GM23338 (cell line): ENCODE results near the gene IL11RA. TPM values are rescaled to one million over a fixed set of nuclear protein-coding genes. Genes with fewer than 3 reads are reported as not detected.

ENCODE experiments used
- ATAC-seq: fragments of 200-7000 bp; cut with Tn5 transposase; 3 replicates; pipeline ENCODE4 v1.9.1; 2020
- DNase-seq: peaks from one replicate; pipeline ENCODE4 v3.0.0-alpha.2; 2015; ENCODE audit warnings: low spot score
- H2AFZ ChIP-seq: fragments of 200-600 bp; sonication (generic); 2 replicates; pipeline ENCODE4 v1.8.0; 2016; ENCODE audit warnings: antibody characterized with exemption, mild to moderate bottlenecking, moderate library complexity
- H3F3A ChIP-seq: fragments of 200-600 bp; sonication (generic); replicated peaks from 2 replicates; pipeline ENCODE4 v1.8.0; 2017; ENCODE audit warnings: antibody characterized with exemption, mixed run types, low read depth
- H3K27ac ChIP-seq: fragments of 200-600 bp; sonication (generic); 2 replicates; pipeline ENCODE4 v1.6.1; 2016; ENCODE audit warnings: low read depth
- H3K27me3 ChIP-seq: fragments of 200-600 bp; sonication (generic); 2 replicates; pipeline ENCODE4 v1.8.0; 2016; ENCODE audit warnings: mild to moderate bottlenecking, mixed run types, moderate library complexity; ENCODE audit not compliant: insufficient read depth
- H3K36me3 ChIP-seq: fragments of 200-600 bp; sonication (generic); 2 replicates; pipeline ENCODE4 v1.8.0; 2016; ENCODE audit warnings: mild to moderate bottlenecking; ENCODE audit not compliant: insufficient read depth
- H3K4me1 ChIP-seq: fragments of 200-600 bp; sonication (generic); 2 replicates; pipeline ENCODE4 v1.8.0; 2016; ENCODE audit warnings: mild to moderate bottlenecking, moderate library complexity; ENCODE audit not compliant: insufficient read depth
- H3K4me2 ChIP-seq: fragments of 200-600 bp; sonication (generic); 2 replicates; pipeline ENCODE4 v1.7.1; 2017; ENCODE audit warnings: mixed run types
- H3K4me3 ChIP-seq: fragments of 200-600 bp; sonication (generic); 2 replicates; pipeline ENCODE4 v1.6.1; 2016; ENCODE audit warnings: mixed run types
- H3K79me2 ChIP-seq: fragments of 200-600 bp; sonication (generic); replicated peaks from 2 replicates; pipeline ENCODE4 v1.8.0; 2017; ENCODE audit warnings: mild to moderate bottlenecking; ENCODE audit not compliant: insufficient read depth
- H3K9me2 ChIP-seq: fragments of 200-600 bp; sonication (generic); 2 replicates; pipeline ENCODE4 v1.8.0; 2017; ENCODE audit not compliant: insufficient read depth
- H4K20me1 ChIP-seq: fragments of 200-600 bp; sonication (generic); replicated peaks from 2 replicates; pipeline ENCODE4 v1.8.0; 2017; ENCODE audit warnings: mild to moderate bottlenecking; ENCODE audit not compliant: insufficient read depth
- H3K27ac Mint-ChIP-seq: 2 replicates; pipeline ENCODE4 v1.8.0; 2020; ENCODE audit warnings: inconsistent platforms, mild to moderate bottlenecking, moderate library complexity, mixed read lengths
- H3K27me3 Mint-ChIP-seq: 3 replicates; pipeline ENCODE4 v1.8.0; 2022; ENCODE audit warnings: low read depth, mild to moderate bottlenecking, moderate library complexity, mixed read lengths, inconsistent platforms; ENCODE audit not compliant: insufficient read depth, poor library complexity
- H3K36me3 Mint-ChIP-seq: 3 replicates; pipeline ENCODE4 v1.8.0; 2021; ENCODE audit warnings: low read depth, mild to moderate bottlenecking, inconsistent platforms, moderate library complexity, mixed read lengths
- H3K4me1 Mint-ChIP-seq: 3 replicates; pipeline ENCODE4 v1.8.0; 2020; ENCODE audit warnings: mild to moderate bottlenecking, inconsistent platforms, mixed read lengths
- H3K4me3 Mint-ChIP-seq: 3 replicates; pipeline ENCODE4 v1.8.0; 2021; ENCODE audit warnings: moderate library complexity, mild to moderate bottlenecking, inconsistent platforms, mixed read lengths
- H3K9me3 Mint-ChIP-seq: 3 replicates; pipeline ENCODE4 v1.8.0; 2020; ENCODE audit warnings: moderate library complexity, mild to moderate bottlenecking, inconsistent platforms, mixed read lengths
- CREB1 ChIP-seq: fragments of 250-450 bp; sonication (Bioruptor Pico); IDR thresholded peaks from 2 replicates; pipeline ENCODE4 v1.5.0; 2020; ENCODE audit warnings: low read depth, mild to moderate bottlenecking, moderate library complexity
- EZH2phosphoT487 ChIP-seq: fragments of 200-600 bp; sonication (generic); IDR thresholded peaks from one replicate; pipeline ENCODE4 v1.8.1; 2018; ENCODE audit warnings: antibody characterized with exemption; ENCODE audit not compliant: unreplicated experiment
- JUNB ChIP-seq: IDR thresholded peaks from one replicate; pipeline ENCODE4 v1.6.1; 2016; ENCODE audit warnings: antibody characterized with exemption; ENCODE audit not compliant: unreplicated experiment
- POLR2AphosphoS5 ChIP-seq: IDR thresholded peaks from 2 replicates; pipeline ENCODE4 v1.6.1; 2016; ENCODE audit warnings: antibody characterized with exemption, low read depth
- STAT1 ChIP-seq: IDR thresholded peaks from one replicate; pipeline ENCODE4 v1.6.1; 2016; ENCODE audit warnings: antibody characterized with exemption; ENCODE audit not compliant: unreplicated experiment
- ZNF114 ChIP-seq: fragments of 250-450 bp; sonication (Bioruptor Pico); IDR thresholded peaks from 2 replicates; pipeline ENCODE4 v1.5.0; 2020; ENCODE audit warnings: mild to moderate bottlenecking, moderate library complexity
- ZNF331 ChIP-seq: fragments of 250-450 bp; sonication (Bioruptor Pico); IDR thresholded peaks from 2 replicates; pipeline ENCODE4 v1.5.0; 2020; ENCODE audit warnings: low read depth, mild to moderate bottlenecking, moderate library complexity
- polyA plus RNA-seq: library from polyadenylated mRNA; unstranded; fragments of >200 nt; fragmentation: Nextera tagmentation; extraction: Ambion mirVana; gene quantifications from 2 replicates; pipeline ENCODE4 v1.2.1, GENCODE V29; 2016
- total RNA-seq: library from RNA; depleted of rRNA; stranded (reverse); fragments of >200 nt; shearing (Covaris generic); gene quantifications from 2 replicates; pipeline ENCODE4 v1.2.3, GENCODE V29; 2014
- TF ChIP-seq, protein P1 (sequence below), 2 experiments: fragments of 200-600 bp in 1 of 2; sonication (generic) in 1 of 2; conservative IDR thresholded peaks; 2 replicates each; pipeline versions ENCODE4 v1.5.1 to v1.6.1; 2016 to 2017; ENCODE audit warnings: antibody characterized with exemption in 2 of 2, low read depth in 2 of 2, mild to moderate bottlenecking in 2 of 2, moderate library complexity in 1 of 2
- TF ChIP-seq, protein P2 (sequence below): IDR thresholded peaks from one replicate; pipeline ENCODE4 v1.6.1; 2018; ENCODE audit warnings: antibody characterized with exemption; ENCODE audit not compliant: unreplicated experiment

The IL11RA gene
- total and polyA plus RNA-seq, 2 experiments from 2014 or later, result 3.1 to 5.8 TPM

DNA sequence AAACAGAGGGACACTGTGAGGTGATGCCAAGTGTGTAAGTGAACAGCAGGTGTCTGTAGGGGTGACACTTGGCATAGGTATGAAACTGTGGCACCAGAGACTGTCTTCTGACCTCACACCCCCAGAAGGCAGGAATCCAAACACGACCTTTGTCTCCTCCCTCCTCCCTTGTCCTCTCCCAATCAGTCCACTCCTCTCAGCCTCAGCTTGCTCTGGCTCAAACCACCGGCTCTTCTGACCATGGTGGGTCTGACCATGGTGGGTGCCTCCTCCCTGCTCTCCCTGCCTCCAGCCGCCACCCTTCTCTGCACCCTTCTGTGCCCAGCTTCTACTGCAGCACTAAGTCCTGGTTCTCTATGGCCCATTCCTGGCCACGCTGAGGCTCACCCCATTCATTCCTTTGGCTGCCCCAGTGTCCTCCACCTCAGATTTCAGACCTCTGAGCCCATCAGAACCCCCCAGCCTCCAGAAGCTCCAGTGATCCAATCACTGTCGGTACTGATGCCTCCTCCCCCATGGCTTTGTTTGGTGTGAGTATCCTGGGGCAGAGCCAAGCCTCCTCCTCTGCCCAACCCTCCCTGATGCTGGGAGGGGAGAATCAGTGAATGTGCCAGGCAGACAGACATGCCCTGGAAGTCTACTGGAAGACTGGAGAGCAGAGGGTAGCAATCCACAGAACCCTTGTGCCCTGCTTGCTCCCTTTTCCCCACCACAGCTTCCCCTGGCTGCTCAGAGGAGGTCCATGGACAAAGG, 21.4 kb upstream of the IL11RA start:
- 0 out of 2 replicates have a peak, but pooled peaks cover 3% of the 10 kb centered on the region for H3F3A ChIP-seq
- Mint-ChIP-seq H3K4me1 (peaks cover 27% of the 10 kb centered on the region), H3K27me3 (peaks cover 63% of the 10 kb centered on the region), H3K27ac (no peak overlapping the region), H3K36me3 (peaks cover 20% of the 10 kb centered on the region), H3K4me3 (no peak overlapping the region; the same call in 2 of the 3 replicates), H3K9me3 (peaks cover 4% of the 10 kb centered on the region; the same call in 1 of the 3 replicates)
- H4K20me1 ChIP-seq, result no peaks in the 10 kb centered on the region; the same call in none of the 2 replicates
- H3K9me2 ChIP-seq, result no peaks in the 10 kb centered on the region
- TF ChIP-seq CREB1 (CRISPR knock-in tag) (no peak), ZNF331 (CRISPR knock-in tag) (no peak)
- TF ChIP-seq, protein P1, sequence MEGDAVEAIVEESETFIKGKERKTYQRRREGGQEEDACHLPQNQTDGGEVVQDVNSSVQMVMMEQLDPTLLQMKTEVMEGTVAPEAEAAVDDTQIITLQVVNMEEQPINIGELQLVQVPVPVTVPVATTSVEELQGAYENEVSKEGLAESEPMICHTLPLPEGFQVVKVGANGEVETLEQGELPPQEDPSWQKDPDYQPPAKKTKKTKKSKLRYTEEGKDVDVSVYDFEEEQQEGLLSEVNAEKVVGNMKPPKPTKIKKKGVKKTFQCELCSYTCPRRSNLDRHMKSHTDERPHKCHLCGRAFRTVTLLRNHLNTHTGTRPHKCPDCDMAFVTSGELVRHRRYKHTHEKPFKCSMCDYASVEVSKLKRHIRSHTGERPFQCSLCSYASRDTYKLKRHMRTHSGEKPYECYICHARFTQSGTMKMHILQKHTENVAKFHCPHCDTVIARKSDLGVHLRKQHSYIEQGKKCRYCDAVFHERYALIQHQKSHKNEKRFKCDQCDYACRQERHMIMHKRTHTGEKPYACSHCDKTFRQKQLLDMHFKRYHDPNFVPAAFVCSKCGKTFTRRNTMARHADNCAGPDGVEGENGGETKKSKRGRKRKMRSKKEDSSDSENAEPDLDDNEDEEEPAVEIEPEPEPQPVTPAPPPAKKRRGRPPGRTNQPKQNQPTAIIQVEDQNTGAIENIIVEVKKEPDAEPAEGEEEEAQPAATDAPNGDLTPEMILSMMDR (conservative IDR thresholded peaks at IDR 0.05; ENCODE audit: low read depth in 2 of 2), result no peak
- peaks cover 5% of the 10 kb centered on the region; the same call in 1 of the 2 replicates for H3K4me1 ChIP-seq
- DNase-seq, result no peak
- no peak overlapping the region for H3K4me2 ChIP-seq
- H3K27me3 ChIP-seq, result peaks cover 75% of the 10 kb centered on the region
- no peaks in the 10 kb centered on the region for H3K79me2 ChIP-seq
- no peak overlapping the region for H2AFZ ChIP-seq
- ATAC-seq, result no peak
- H3K36me3 ChIP-seq, result no peaks in the 10 kb centered on the region
- H3K4me3 ChIP-seq, result no peak overlapping the region
- no peak overlapping the region for H3K27ac ChIP-seq

DNA sequence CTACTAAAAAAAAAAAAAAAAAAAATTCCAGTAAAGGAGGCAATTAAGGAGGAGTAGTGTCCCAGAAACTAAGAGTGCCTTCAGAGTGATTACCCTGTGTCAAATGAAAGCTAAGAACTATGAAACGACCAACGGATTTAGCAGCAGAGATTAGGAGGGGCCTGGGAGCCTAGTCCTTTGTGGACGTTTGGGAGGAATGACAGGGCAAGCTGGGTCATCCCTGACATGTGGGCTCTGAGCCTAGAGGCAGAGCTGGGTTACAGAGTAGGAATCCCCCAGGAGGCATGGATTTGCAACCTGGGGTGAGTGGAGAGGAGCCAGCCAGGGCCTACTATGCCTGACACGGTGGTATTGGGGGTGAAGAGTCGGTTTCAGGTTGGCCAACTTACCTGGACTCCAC, 18.8 kb upstream of the IL11RA start:
- H3F3A ChIP-seq, result peaks cover 5% of the 10 kb centered on the region; the same call in 1 of the 2 replicates
- Mint-ChIP-seq H3K36me3 (peaks cover 29% of the 10 kb centered on the region), H3K27ac (no peak overlapping the region), H3K27me3 (peaks cover 46% of the 10 kb centered on the region), H3K4me3 (no peak overlapping the region), H3K4me1 (peaks cover 34% of the 10 kb centered on the region), H3K9me3 (peaks cover 4% of the 10 kb centered on the region; the same call in 1 of the 3 replicates)
- DNase-seq (no peak), ATAC-seq (no peak)
- no peak overlapping the region for H3K4me2 ChIP-seq
- no peak overlapping the region for H2AFZ ChIP-seq
- peaks cover 12% of the 10 kb centered on the region; the same call in 1 of the 2 replicates for H3K79me2 ChIP-seq
- H4K20me1 ChIP-seq, result peaks cover 3% of the 10 kb centered on the region
- H3K9me2 ChIP-seq, result no peaks in the 10 kb centered on the region
- peaks cover 55% of the 10 kb centered on the region for H3K27me3 ChIP-seq
- H3K36me3 ChIP-seq, result no peaks in the 10 kb centered on the region
- H3K4me3 ChIP-seq, result no peak overlapping the region
- H3K27ac ChIP-seq, result no peak overlapping the region
- H3K4me1 ChIP-seq, result peaks cover 6% of the 10 kb centered on the region
- no peak for TF ChIP-seq ZNF114 (CRISPR knock-in tag)
- no peak for TF ChIP-seq POLR2AphosphoS5
- TF ChIP-seq CREB1 (CRISPR knock-in tag), result no peak
- TF ChIP-seq ZNF331 (CRISPR knock-in tag), result no peak
- TF ChIP-seq, protein P1 (conservative IDR thresholded peaks at IDR 0.05; ENCODE audit: low read depth in 2 of 2), result no peak
- TF ChIP-seq, protein P2, sequence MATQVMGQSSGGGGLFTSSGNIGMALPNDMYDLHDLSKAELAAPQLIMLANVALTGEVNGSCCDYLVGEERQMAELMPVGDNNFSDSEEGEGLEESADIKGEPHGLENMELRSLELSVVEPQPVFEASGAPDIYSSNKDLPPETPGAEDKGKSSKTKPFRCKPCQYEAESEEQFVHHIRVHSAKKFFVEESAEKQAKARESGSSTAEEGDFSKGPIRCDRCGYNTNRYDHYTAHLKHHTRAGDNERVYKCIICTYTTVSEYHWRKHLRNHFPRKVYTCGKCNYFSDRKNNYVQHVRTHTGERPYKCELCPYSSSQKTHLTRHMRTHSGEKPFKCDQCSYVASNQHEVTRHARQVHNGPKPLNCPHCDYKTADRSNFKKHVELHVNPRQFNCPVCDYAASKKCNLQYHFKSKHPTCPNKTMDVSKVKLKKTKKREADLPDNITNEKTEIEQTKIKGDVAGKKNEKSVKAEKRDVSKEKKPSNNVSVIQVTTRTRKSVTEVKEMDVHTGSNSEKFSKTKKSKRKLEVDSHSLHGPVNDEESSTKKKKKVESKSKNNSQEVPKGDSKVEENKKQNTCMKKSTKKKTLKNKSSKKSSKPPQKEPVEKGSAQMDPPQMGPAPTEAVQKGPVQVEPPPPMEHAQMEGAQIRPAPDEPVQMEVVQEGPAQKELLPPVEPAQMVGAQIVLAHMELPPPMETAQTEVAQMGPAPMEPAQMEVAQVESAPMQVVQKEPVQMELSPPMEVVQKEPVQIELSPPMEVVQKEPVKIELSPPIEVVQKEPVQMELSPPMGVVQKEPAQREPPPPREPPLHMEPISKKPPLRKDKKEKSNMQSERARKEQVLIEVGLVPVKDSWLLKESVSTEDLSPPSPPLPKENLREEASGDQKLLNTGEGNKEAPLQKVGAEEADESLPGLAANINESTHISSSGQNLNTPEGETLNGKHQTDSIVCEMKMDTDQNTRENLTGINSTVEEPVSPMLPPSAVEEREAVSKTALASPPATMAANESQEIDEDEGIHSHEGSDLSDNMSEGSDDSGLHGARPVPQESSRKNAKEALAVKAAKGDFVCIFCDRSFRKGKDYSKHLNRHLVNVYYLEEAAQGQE, result no peak
- no peak for TF ChIP-seq JUNB
- TF ChIP-seq EZH2phosphoT487, result no peak
- TF ChIP-seq STAT1, result no peak
